GM21423 (cell line): ENCODE measurements around the gene UEVLD.
"Not testable (repeated sequence)": the region's sequence is repeated elsewhere in the genome, so short reads cannot be mapped to it uniquely, and the experiment has no call there.

Experiments used
- ATAC-seq: cut with Tn5 transposase; IDR thresholded peaks from one replicate; pipeline ENCODE4 v1.9.1; 2021; ENCODE audit warnings: mild to moderate bottlenecking, moderate library complexity; ENCODE audit not compliant: unreplicated experiment

UEVLD gene

GRCh38 chr11:18588297-18589252 lies at the start of gene UEVLD:
Gene UEVLD (minus strand): TSS chr11:18588734. CDS start chr11:18588654, 80 bp downstream.
- ATAC-seq: peak; percentile 59

GRCh38 chr11:18634140-18635032 lies 45.9 kb upstream of the UEVLD start, which contains the start of gene SPTY2D1:
Gene SPTY2D1 (minus strand): TSS chr11:18634342. CDS start chr11:18634257, 85 bp downstream.
- peak; percentile 92 for ATAC-seq

- peak; percentile 62 for ATAC-seq
Measured at GRCh38 chr11:18633256-18634139, 45.0 kb upstream of the UEVLD start.

- no peak for ATAC-seq
Measured at GRCh38 chr11:18632841-18633240, 44.3 kb upstream of the UEVLD start.

GRCh38 chr11:18624161-18624560 lies 35.6 kb upstream of the UEVLD start:
- ATAC-seq: no peak

- no peak for ATAC-seq
Measured at GRCh38 chr11:18623707-18624106, 35.2 kb upstream of the UEVLD start.

GRCh38 chr11:18618342-18619025 lies 29.9 kb upstream of the UEVLD start:
- no peak for ATAC-seq

GRCh38 chr11:18617688-18618341 lies 29.3 kb upstream of the UEVLD start:
- ATAC-seq: peak; percentile 45

- ATAC-seq: peak; percentile 83
Measured at GRCh38 chr11:18615628-18616392, 27.3 kb upstream of the UEVLD start.

GRCh38 chr11:18614667-18615066 lies 26.1 kb upstream of the UEVLD start:
- no peak for ATAC-seq

GRCh38 chr11:18612394-18612793 lies 23.9 kb upstream of the UEVLD start:
- ATAC-seq: no peak

- ATAC-seq: no peak
Measured at GRCh38 chr11:18611196-18611595, 22.7 kb upstream of the UEVLD start.

GRCh38 chr11:18608376-18608775 lies 19.8 kb upstream of the UEVLD start:
- no peak for ATAC-seq

- ATAC-seq: no peak
Measured at GRCh38 chr11:18600915-18601569, 12.5 kb upstream of the UEVLD start.

GRCh38 chr11:18599739-18600230 lies 11.3 kb upstream of the UEVLD start, which contains the start of gene MISFA:
Gene MISFA (plus strand): TSS chr11:18599789. CDS start chr11:18599929, 140 bp downstream.
- no peak for ATAC-seq

GRCh38 chr11:18594999-18595749 lies 6.6 kb upstream of the UEVLD start:
- ATAC-seq: no peak

GRCh38 chr11:18594088-18594487 lies 5.6 kb upstream of the UEVLD start:
- ATAC-seq: not testable (repeated sequence)
